Vagina (tissue), 2 donors: Measurements from ENCODE around the gene FUBP3. TPM values are rescaled to one million over a fixed set of nuclear protein-coding genes. Genes with fewer than 3 reads are reported as not detected.
A peak's percentile ranks its signal among the peaks of the same experiment; 100 is the strongest.

Experiments
- DNase-seq, 2 donors: peaks; one replicate each; pipeline ENCODE4 v3.0.0-alpha.2; 2017; ENCODE audit errors: extremely low spot score in 2 of 2
- H3K27ac ChIP-seq: fragments of 200-600 bp; sonication (generic); one replicate; pipeline ENCODE4 v1.5.1; 2019
- H3K27me3 ChIP-seq: fragments of 200-600 bp; sonication (generic); one replicate; pipeline ENCODE4 v1.5.1; 2019
- H3K36me3 ChIP-seq, 2 donors: fragments of 200-600 bp; sonication (generic); one replicate each; pipeline ENCODE4 v1.5.1; 2017 to 2019
- H3K4me1 ChIP-seq: fragments of 200-600 bp; sonication (generic); one replicate; pipeline ENCODE4 v1.5.1; 2019
- H3K4me3 ChIP-seq, 2 donors: fragments of 200-600 bp; sonication (generic); 1 replicate in 1 of 2; 2 replicates in 1 of 2; pipeline ENCODE4 v1.5.1; 2016 to 2019
- H3K9me3 ChIP-seq: fragments of 200-600 bp; sonication (generic); one replicate; pipeline ENCODE4 v1.5.1; 2019
- POLR2A ChIP-seq, 2 donors: fragments of 450-650 bp; IDR thresholded peaks; one replicate each; pipeline ENCODE4 v1.6.1; 2017; ENCODE audit warnings: antibody characterized with exemption in 2 of 2, mild to moderate bottlenecking in 2 of 2, moderate library complexity in 2 of 2
- POLR2AphosphoS5 ChIP-seq, 2 donors: sonication (generic); formaldehyde crosslinking; IDR thresholded peaks; one replicate each; pipeline ENCODE4 v1.9.0; 2017; ENCODE audit warnings: antibody characterized with exemption in 2 of 2, mild to moderate bottlenecking in 2 of 2, low read depth in 1 of 2; ENCODE audit not compliant: insufficient read depth in 1 of 2
- intact Hi-C: fragments of 100-400 bp; cut with DNase I; formaldehyde crosslinking; loops from one replicate; pipeline ENCODE4 v1.15.1; 2023
- total RNA-seq: library from RNA; depleted of rRNA; stranded (reverse); fragments of >200 nt; gene quantifications from one replicate; pipeline ENCODE4 v1.2.3, GENCODE V29; 2016
- TF ChIP-seq, protein P1 (sequence below), 3 experiments: fragments of 450-650 bp in 2 of 3; fragments of 200-600 bp in 1 of 3; sonication (generic) in 1 of 3; IDR thresholded peaks; one replicate each; pipeline ENCODE4 v1.5.1; 2017 to 2019; ENCODE audit warnings: antibody characterized with exemption in 3 of 3, mild to moderate bottlenecking in 2 of 3, moderate library complexity in 2 of 3

The FUBP3 gene
- total RNA-seq, 1 donor from 2014 or later = 33.6 TPM

DNA sequence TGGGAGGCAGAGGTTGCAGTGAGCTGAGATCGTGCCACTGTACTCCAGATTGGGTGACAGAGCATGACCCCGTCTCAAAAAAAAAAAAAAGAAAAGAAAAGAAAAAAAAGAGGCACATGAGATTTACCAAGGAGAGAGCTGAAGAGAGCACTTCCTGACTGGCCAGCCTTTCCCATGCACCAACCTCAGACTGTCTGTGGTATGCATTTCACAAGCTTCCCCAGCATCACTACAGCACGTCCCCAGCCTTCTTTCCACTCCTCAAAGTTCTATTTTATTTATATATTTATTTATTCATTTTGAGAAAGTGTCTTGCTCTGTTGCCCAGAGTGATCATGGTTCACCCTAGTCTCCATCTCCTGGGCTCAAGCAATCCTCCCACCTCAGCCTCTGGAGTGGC is 13.6 kb upstream of the FUBP3 start:
- Histone ChIP-seq H3K4me1 (no peaks in the 10 kb centered on the region), H3K9me3 (no peaks in the 10 kb centered on the region), H3K27ac (no peak overlapping the region), H3K4me3 (no peak overlapping the region), H3K27me3 (no peaks in the 10 kb centered on the region), H3K36me3 (no peaks in the 10 kb centered on the region)
- no peak for DNase-seq
- TF ChIP-seq POLR2AphosphoS5 (IDR thresholded peaks at IDR 0.05; ENCODE audit: insufficient read depth in 1 of 2, low read depth in 1 of 2) (no peak), POLR2A (IDR thresholded peaks at IDR 0.05) (no peak)
- TF ChIP-seq, protein P1, sequence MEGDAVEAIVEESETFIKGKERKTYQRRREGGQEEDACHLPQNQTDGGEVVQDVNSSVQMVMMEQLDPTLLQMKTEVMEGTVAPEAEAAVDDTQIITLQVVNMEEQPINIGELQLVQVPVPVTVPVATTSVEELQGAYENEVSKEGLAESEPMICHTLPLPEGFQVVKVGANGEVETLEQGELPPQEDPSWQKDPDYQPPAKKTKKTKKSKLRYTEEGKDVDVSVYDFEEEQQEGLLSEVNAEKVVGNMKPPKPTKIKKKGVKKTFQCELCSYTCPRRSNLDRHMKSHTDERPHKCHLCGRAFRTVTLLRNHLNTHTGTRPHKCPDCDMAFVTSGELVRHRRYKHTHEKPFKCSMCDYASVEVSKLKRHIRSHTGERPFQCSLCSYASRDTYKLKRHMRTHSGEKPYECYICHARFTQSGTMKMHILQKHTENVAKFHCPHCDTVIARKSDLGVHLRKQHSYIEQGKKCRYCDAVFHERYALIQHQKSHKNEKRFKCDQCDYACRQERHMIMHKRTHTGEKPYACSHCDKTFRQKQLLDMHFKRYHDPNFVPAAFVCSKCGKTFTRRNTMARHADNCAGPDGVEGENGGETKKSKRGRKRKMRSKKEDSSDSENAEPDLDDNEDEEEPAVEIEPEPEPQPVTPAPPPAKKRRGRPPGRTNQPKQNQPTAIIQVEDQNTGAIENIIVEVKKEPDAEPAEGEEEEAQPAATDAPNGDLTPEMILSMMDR (IDR thresholded peaks at IDR 0.05) = no peak
- intact Hi-C loops = no loop called here

DNA sequence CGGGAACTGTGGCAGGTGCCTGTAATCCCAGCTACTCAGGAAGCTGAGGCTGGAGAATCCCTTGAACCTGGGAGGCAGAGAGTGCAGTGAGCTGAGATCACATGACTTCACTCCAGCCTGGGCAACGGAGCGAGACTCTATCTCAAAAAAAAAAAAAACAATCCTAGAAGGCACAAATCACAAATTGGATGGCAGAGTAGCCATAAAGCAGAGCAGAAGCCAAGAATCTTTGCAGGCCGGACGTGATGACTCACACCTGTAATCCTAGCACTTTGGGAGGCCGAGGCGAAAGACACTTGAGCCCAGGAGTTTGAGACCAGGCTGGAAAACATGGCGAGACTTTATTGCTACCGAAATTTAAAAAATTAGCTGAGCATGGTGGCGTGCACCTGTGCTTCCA is 9.2 kb upstream of the FUBP3 start:
- Histone ChIP-seq H3K27me3 (no peaks in the 10 kb centered on the region), H3K9me3 (no peaks in the 10 kb centered on the region), H3K4me3 (no peak overlapping the region), H3K4me1 (no peaks in the 10 kb centered on the region), H3K36me3 (no peaks in the 10 kb centered on the region), H3K27ac (no peak overlapping the region)
- no peak for DNase-seq
- intact Hi-C loops = no loop called here
- TF ChIP-seq, protein P1 (IDR thresholded peaks at IDR 0.05) = no peak
- TF ChIP-seq POLR2A (IDR thresholded peaks at IDR 0.05) = no peak

DNA sequence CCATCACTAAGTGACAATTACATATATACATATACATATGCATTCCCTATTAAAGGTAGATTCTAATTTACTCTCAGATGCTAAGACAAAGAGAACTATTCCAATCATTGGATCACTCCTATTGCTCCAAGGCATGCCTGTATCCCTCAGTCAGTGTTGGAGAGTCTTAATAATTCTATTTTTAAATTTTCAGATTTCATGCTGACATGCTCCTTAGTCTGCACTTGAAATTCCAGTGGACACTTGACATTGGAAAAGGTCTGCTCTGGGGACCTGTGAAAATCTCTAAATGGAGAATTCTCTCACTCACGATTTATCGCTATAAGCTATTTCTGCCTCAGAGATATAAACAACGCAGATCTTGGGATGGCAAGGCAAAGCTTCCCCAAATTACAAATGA is 3.9 kb upstream of the FUBP3 start:
- H3K4me1 ChIP-seq = peaks cover 22% of the 10 kb centered on the region
- no peak overlapping the region for H3K4me3 ChIP-seq
- H3K9me3 ChIP-seq = no peaks in the 10 kb centered on the region
- H3K36me3 ChIP-seq = no peaks in the 10 kb centered on the region
- intact Hi-C loops = no loop called here
- TF ChIP-seq POLR2AphosphoS5 (IDR thresholded peaks at IDR 0.05; ENCODE audit: insufficient read depth in 1 of 2, low read depth in 1 of 2) = no peak
- no peak for TF ChIP-seq POLR2A (IDR thresholded peaks at IDR 0.05)
- TF ChIP-seq, protein P1 (IDR thresholded peaks at IDR 0.05) = no peak
- H3K27me3 ChIP-seq = no peaks in the 10 kb centered on the region
- no peak for DNase-seq
- no peak overlapping the region for H3K27ac ChIP-seq

DNA sequence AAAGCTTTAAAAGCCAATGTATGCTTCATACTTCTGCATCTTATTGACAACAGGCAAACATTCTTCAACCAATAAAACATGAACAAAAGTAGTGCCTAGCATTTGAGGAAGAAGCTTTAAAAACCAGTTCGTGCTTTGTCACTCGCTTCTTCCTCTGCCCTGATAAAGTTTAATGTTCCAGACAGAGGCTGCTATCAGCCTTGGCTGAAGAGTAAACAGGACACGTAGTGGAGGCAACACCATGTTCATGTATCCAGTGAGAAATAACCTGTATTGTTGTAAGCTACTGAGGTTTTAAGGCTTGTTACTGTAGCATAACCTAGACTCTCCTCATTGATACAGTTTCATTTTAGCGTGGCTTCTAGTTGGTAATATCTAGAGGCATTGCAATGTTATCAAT is 3.2 kb upstream of the FUBP3 start:
- Histone ChIP-seq H3K27me3 (no peaks in the 10 kb centered on the region), H3K27ac (no peak overlapping the region), H3K4me1 (peaks cover 28% of the 10 kb centered on the region), H3K36me3 (no peaks in the 10 kb centered on the region), H3K4me3 (no peak overlapping the region), H3K9me3 (no peaks in the 10 kb centered on the region)
- no peak for DNase-seq
- intact Hi-C loops = no loop called here
- TF ChIP-seq, protein P1 (IDR thresholded peaks at IDR 0.05) = no peak
- TF ChIP-seq POLR2A (IDR thresholded peaks at IDR 0.05) = no peak
- no peak for TF ChIP-seq POLR2AphosphoS5 (IDR thresholded peaks at IDR 0.05; ENCODE audit: insufficient read depth in 1 of 2, low read depth in 1 of 2)

DNA sequence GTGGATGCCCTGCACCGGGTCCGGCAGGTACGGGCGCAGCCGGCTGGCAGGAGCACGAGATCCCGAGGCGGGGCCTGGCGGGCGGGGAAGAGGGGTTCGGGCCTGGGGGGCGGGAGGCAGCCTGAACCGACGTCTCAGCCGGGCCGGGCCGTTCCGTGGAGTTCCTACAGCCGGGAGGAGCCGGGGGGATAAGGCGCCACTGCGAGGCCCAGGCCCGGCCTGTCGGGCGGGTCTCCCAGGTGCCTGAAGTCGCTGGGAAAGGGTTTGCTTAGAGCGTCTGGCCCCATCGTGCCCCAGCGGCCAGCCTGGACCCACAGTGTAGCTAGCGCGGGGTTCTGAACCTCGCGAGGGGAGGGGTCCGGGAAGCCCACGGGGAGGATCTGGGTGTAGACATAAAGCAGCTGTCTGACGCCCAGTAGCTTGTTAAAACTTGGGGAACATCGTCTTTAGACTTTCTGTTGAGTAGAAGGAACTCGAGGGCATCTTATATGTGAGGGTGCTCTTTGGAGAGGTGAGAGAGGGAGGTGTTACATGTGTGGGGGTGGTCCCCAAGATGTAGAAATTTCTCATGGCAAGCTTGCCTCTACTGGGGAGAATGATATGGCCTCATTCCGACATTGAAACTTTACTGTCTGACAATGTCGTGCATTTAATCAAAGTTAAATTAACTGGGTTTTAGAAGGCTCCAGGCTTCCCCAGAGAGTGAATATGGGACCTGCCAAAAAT is 524 bp downstream of the FUBP3 start:
- Histone ChIP-seq H3K4me1 (peaks cover 42% of the 10 kb centered on the region), H3K9me3 (no peaks in the 10 kb centered on the region), H3K27ac (peak overlapping the region; percentile 90), H3K36me3 (no peaks in the 10 kb centered on the region), H3K27me3 (no peaks in the 10 kb centered on the region), H3K4me3 (peak overlapping the region; percentile 82 to 92)
- intact Hi-C loops = no loop called here
- no peak for TF ChIP-seq POLR2AphosphoS5 (IDR thresholded peaks at IDR 0.05; ENCODE audit: insufficient read depth in 1 of 2, low read depth in 1 of 2)
- TF ChIP-seq, protein P1 (IDR thresholded peaks at IDR 0.05) = no peak
- no peak for TF ChIP-seq POLR2A (IDR thresholded peaks at IDR 0.05)
- no peak for DNase-seq
